ENCODE data around the gene ADAM12. TPM values are rescaled to one million over a fixed set of nuclear protein-coding genes. Genes with fewer than 3 reads are reported as not detected.

ADAM12 gene, protein sequence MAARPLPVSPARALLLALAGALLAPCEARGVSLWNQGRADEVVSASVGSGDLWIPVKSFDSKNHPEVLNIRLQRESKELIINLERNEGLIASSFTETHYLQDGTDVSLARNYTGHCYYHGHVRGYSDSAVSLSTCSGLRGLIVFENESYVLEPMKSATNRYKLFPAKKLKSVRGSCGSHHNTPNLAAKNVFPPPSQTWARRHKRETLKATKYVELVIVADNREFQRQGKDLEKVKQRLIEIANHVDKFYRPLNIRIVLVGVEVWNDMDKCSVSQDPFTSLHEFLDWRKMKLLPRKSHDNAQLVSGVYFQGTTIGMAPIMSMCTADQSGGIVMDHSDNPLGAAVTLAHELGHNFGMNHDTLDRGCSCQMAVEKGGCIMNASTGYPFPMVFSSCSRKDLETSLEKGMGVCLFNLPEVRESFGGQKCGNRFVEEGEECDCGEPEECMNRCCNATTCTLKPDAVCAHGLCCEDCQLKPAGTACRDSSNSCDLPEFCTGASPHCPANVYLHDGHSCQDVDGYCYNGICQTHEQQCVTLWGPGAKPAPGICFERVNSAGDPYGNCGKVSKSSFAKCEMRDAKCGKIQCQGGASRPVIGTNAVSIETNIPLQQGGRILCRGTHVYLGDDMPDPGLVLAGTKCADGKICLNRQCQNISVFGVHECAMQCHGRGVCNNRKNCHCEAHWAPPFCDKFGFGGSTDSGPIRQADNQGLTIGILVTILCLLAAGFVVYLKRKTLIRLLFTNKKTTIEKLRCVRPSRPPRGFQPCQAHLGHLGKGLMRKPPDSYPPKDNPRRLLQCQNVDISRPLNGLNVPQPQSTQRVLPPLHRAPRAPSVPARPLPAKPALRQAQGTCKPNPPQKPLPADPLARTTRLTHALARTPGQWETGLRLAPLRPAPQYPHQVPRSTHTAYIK
- 1 to 10 TPM in 1 of 2 donors, under 1 TPM in 1; 0.27 to 2.2 TPM for total RNA-seq

DNA sequence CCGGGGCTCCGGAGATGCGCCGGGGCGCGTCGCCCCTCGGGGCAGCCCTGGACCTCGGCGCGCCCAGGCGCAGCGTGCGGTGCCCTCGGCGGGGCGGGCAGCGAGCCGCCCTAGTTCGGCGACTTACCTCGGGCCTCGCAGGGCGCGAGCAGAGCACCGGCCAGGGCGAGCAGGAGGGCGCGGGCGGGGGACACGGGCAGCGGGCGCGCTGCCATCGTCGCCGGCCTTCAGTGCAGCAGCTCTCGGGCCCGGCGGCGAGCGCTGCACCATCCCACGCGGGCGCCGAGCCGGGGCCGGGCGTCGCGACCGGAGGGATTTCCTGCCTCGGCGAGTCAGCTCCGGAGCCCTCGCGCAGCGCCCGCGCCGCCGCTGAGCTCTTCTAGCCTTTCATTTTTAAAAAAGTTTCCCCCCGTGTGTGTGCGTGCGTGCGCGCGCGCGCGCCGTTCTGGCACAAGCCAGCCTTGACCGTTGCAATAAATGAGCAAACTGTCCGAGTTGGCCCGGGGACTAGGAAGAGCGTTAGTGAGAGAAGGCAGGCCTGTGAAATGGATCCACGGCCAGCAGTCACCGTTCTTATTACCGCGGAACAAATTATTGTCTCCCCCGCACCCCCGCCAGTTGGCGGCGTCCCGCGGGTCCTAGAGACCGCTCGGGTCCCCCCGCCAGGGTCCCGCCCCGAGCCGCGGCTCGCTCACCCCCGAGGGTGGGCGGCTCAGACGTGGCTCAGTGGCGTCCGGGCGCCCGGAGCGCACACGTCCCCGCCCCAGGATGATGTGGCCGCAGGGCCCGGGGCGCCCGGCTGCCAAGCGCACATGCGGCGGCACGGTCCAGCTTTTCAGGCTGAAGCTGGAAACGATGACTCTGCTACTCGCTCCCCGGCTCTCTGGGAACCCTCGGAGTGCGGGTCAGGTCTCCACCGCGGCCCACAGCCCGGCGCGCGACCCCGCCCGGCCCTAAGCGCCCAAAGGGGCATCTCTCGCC is at the start of gene ADAM12:
ADAM12 (minus strand) TSS at position 547 of the 981 bp plus-strand sequence; CDS start at position 215, 332 bp downstream.
- Histone ChIP-seq H3K27me3 (replicated peaks; ENCODE audit: insufficient read depth) (no peaks in the 10 kb centered on the region), H3K4me1 (ENCODE audit: control insufficient read depth in 1 of 2, low read depth in 2 of 2) (peaks cover 4 to 18% of the 10 kb centered on the region in 2 donors), H3K36me3 (no peaks in the 10 kb centered on the region), H3K9me3 (no peaks in the 10 kb centered on the region), H3K27ac (no peak within 1 kb of the TSS), H3K4me3 (peak within 1 kb of the TSS; percentile 71)
- DNase-seq (ENCODE audit: low spot score) (no peak), ATAC-seq (ENCODE audit: insufficient number of reproducible peaks, low FRiP score, low read depth) (peak; percentile 33)
- TF ChIP-seq, protein P1, sequence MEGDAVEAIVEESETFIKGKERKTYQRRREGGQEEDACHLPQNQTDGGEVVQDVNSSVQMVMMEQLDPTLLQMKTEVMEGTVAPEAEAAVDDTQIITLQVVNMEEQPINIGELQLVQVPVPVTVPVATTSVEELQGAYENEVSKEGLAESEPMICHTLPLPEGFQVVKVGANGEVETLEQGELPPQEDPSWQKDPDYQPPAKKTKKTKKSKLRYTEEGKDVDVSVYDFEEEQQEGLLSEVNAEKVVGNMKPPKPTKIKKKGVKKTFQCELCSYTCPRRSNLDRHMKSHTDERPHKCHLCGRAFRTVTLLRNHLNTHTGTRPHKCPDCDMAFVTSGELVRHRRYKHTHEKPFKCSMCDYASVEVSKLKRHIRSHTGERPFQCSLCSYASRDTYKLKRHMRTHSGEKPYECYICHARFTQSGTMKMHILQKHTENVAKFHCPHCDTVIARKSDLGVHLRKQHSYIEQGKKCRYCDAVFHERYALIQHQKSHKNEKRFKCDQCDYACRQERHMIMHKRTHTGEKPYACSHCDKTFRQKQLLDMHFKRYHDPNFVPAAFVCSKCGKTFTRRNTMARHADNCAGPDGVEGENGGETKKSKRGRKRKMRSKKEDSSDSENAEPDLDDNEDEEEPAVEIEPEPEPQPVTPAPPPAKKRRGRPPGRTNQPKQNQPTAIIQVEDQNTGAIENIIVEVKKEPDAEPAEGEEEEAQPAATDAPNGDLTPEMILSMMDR (IDR thresholded peaks at IDR 0.05), result no peak

DNA sequence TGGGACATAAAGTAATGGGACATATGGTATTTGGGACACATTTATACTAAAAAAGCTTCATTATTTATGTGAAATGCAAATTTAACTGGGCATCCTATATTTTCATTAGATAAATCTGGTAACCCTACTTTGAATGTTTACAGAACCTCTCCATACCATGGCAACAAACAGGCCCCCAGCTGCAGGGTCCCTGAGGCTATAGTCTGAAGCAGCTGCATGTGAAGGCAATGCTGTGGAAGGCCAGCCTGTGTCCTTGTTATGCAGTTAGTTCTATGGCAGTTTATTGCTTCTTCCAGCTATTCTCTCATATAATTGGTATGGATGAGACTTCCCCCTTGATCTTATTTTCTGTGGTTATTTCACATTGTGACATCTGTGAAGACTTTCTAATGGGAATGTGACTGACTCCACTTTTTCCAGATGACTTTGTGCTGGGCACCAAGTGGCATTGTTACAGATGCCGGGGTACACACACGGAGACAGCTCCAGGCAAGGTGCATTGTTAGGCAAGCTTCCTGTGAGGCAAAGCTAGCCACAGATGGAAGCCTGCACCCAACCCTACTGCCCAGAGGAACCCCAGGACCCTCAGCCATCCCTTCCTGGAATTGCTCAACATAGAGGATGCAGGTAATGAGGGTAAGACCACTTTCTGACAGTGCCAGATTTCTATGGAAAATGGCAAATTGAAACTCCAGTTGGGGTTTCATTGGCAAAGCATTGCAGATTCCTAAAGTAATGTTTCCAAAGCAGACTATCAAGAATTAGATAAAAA is 49.5 kb upstream of the ADAM12 start:
- TF ChIP-seq, protein P1 (IDR thresholded peaks at IDR 0.05), result no peak
- Histone ChIP-seq H3K9me3 (peaks cover 4% of the 10 kb centered on the region), H3K27ac (no peak overlapping the region), H3K4me3 (no peak overlapping the region), H3K36me3 (no peaks in the 10 kb centered on the region), H3K27me3 (replicated peaks; ENCODE audit: insufficient read depth) (no peaks in the 10 kb centered on the region), H3K4me1 (ENCODE audit: control insufficient read depth in 1 of 2, low read depth in 2 of 2) (no peaks in the 10 kb centered on the region)
- ATAC-seq (ENCODE audit: insufficient number of reproducible peaks, low FRiP score, low read depth), result no peak
- no peak for DNase-seq (ENCODE audit: low spot score)

DNA sequence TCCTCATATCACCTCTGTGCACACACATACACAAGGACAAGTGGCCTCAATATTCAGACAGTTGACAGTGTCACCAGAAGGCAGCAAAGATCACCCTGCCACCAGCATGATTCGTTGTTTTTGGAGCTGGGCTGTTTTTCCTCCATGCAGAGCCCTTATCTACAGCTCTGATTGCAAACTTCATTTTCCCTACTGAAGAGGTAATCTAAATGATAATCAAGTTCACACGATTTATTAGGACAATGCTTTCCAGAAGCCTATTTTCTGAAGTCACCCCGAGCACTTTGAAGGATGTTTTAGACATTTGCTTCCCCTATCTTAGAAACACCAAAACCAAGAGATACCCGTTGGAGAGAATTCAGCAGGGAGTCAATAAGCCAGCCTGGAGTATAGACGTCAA is 46.0 kb upstream of the ADAM12 start:
- ATAC-seq (ENCODE audit: insufficient number of reproducible peaks, low FRiP score, low read depth), result no peak
- TF ChIP-seq, protein P1 (IDR thresholded peaks at IDR 0.05), result no peak
- DNase-seq (ENCODE audit: low spot score), result no peak

DNA sequence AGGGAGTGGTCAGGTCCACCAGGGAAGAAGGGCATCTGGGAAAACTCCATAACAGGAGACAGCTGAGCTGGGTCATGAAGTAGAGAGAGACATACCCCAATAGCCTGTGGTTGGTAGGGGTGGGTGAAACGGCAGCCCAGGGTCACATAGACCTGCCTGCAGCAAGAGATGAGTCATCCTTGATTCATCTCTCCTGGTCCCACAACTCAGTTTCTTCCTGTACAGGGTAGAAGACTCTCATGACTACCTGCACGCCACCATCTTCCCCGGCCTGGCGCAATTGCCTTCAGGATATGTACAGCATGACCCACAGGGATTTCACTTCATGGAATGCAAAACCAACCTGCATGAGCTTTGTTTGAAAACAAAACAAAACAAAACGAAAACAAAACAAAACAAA is 45.1 kb upstream of the ADAM12 start:
- Histone ChIP-seq H3K9me3 (no peaks in the 10 kb centered on the region), H3K4me3 (no peak overlapping the region), H3K4me1 (ENCODE audit: control insufficient read depth in 1 of 2, low read depth in 2 of 2) (no peaks in the 10 kb centered on the region), H3K27me3 (replicated peaks; ENCODE audit: insufficient read depth) (no peaks in the 10 kb centered on the region), H3K27ac (no peak overlapping the region), H3K36me3 (no peaks in the 10 kb centered on the region)
- ATAC-seq (ENCODE audit: insufficient number of reproducible peaks, low FRiP score, low read depth) (no peak), DNase-seq (ENCODE audit: low spot score) (no peak)
- TF ChIP-seq, protein P1 (IDR thresholded peaks at IDR 0.05), result no peak

More for the DNA sequence above, 46.0 kb upstream of the ADAM12 start:
- no peaks in the 10 kb centered on the region for H3K36me3 ChIP-seq
- H3K4me1 ChIP-seq (ENCODE audit: control insufficient read depth in 1 of 2, low read depth in 2 of 2), result no peaks in the 10 kb centered on the region
- peaks cover 4% of the 10 kb centered on the region for H3K9me3 ChIP-seq
- H3K4me3 ChIP-seq, result no peak overlapping the region
- no peaks in the 10 kb centered on the region for H3K27me3 ChIP-seq (replicated peaks; ENCODE audit: insufficient read depth)
- H3K27ac ChIP-seq, result no peak overlapping the region
